K562 (cell line): Measurements from ENCODE around the gene KLHL22. TPM values are rescaled to one million over a fixed set of nuclear protein-coding genes. Genes with fewer than 3 reads are reported as not detected.

Experiments used
- CLOCK ChIP-seq: fragments of 250-450 bp; sonication (Bioruptor Pico); IDR thresholded peaks from 2 replicates; pipeline ENCODE4 v1.4.0; 2020; ENCODE audit warnings: mild to moderate bottlenecking, moderate library complexity, borderline replicate concordance
- E2F6 ChIP-seq, 2 experiments: IDR thresholded peaks; 2 replicates each; pipeline ENCODE4 v1.6.1; 2011; ENCODE audit warnings: borderline replicate concordance in 1 of 2, control low read depth in 1 of 2, low read depth in 1 of 2, low read length in 1 of 2, mild to moderate bottlenecking in 1 of 2, mixed read lengths in 1 of 2, moderate library complexity in 1 of 2; ENCODE audit not compliant: insufficient read depth in 1 of 2, insufficient read length in 1 of 2, poor library complexity in 1 of 2, severe bottlenecking in 1 of 2; ENCODE audit errors: extremely low read depth in 1 of 2
- HMBOX1 ChIP-seq: sonication (generic); IDR thresholded peaks from 2 replicates; pipeline ENCODE4 v1.6.1; 2016
- POLR3G ChIP-seq: IDR thresholded peaks from 2 replicates; pipeline ENCODE4 v1.6.1; 2011; ENCODE audit not compliant: insufficient read length, insufficient replicate concordance; ENCODE audit errors: extremely low read depth
- RAD21 ChIP-seq, 2 experiments: fragments of 250-450 bp in 1 of 2; fragments of 450-650 bp in 1 of 2; sonication (Bioruptor Pico) in 1 of 2; formaldehyde crosslinking in 1 of 2; IDR thresholded peaks in 1 of 2; conservative IDR thresholded peaks in 1 of 2; 2 replicates each; pipeline versions ENCODE4 v1.4.0 to v1.8.0; 2020 to 2022; ENCODE audit warnings: mild to moderate bottlenecking in 2 of 2, moderate library complexity in 1 of 2
- RAD51 ChIP-seq: fragments of 450-650 bp; IDR thresholded peaks from 2 replicates; pipeline ENCODE4 v1.7.1; 2016; ENCODE audit warnings: low read depth, mild to moderate bottlenecking, borderline replicate concordance
- RBFOX2 ChIP-seq: fragments of 200-400 bp; formaldehyde crosslinking; IDR thresholded peaks from 2 replicates; pipeline ENCODE4 v1.6.1; 2017; ENCODE audit warnings: low read depth, mild to moderate bottlenecking, low read length, moderate library complexity
- SAP30 ChIP-seq: fragments of 200-600 bp; sonication (generic); IDR thresholded peaks from 2 replicates; pipeline ENCODE4 v1.6.1; 2012; ENCODE audit warnings: borderline replicate concordance, low read depth, mild to moderate bottlenecking, moderate library complexity, low read length, control low read depth, inconsistent platforms; ENCODE audit not compliant: insufficient read depth, poor library complexity, severe bottlenecking
- SMARCA5 ChIP-seq: fragments of 450-650 bp; IDR thresholded peaks from 2 replicates; pipeline ENCODE4 v1.6.1; 2016
- THAP12 ChIP-seq: fragments of 250-450 bp; sonication (Bioruptor Pico); IDR thresholded peaks from 2 replicates; pipeline ENCODE4 v1.9.0; 2021; ENCODE audit warnings: mild to moderate bottlenecking, inconsistent platforms
- TSHZ1 ChIP-seq: fragments of 250-450 bp; sonication (Bioruptor Pico); IDR thresholded peaks from 2 replicates; pipeline ENCODE4 v1.4.0; 2020; ENCODE audit warnings: mild to moderate bottlenecking, moderate library complexity
- ZNF589 ChIP-seq: fragments of 200-800 bp; sonication (Bioruptor generic); IDR thresholded peaks from 2 replicates; pipeline ENCODE4 v1.6.1; 2016; ENCODE audit warnings: low read depth, missing genetic modification characterization, missing compliant biosample characterization
- polyA plus RNA-seq, 8 experiments: library from polyadenylated mRNA; depleted of rRNA in 4 of 8; stranded (reverse) in 5 of 8; unstranded in 3 of 8; fragments of >200 nt; fragmentation: Nextera tagmentation in 2 of 8; fragmentation: Illumina TruSeq in 1 of 8; extraction: Ambion mirVana in 2 of 8; extraction: Trizol in 1 of 8; gene quantifications; 2 replicates each; pipeline versions ENCODE4 v1.2.1 to v1.2.3, GENCODE V29; 2011 to 2014; ENCODE audit warnings: inconsistent platforms in 1 of 8, missing spikeins in 1 of 8
- total RNA-seq, 7 experiments: library from RNA; depleted of rRNA in 6 of 7; stranded (reverse); fragments of >200 nt in 6 of 7; fragmentation: Illumina TruSeq in 2 of 7; extraction: Trizol in 2 of 7; gene quantifications; 2 replicates each; pipeline versions ENCODE4 v1.2.1 to v1.2.3, GENCODE V29; 2011 to 2021; ENCODE audit warnings: low replicate concordance in 1 of 7

Gene KLHL22
- total and polyA plus RNA-seq, 9 of the 15 experiments (the other 6 are each of a cell fraction or from before 2014, with no cell fraction given): 1.3 to 25.6 (median 15.2) TPM

DNA sequence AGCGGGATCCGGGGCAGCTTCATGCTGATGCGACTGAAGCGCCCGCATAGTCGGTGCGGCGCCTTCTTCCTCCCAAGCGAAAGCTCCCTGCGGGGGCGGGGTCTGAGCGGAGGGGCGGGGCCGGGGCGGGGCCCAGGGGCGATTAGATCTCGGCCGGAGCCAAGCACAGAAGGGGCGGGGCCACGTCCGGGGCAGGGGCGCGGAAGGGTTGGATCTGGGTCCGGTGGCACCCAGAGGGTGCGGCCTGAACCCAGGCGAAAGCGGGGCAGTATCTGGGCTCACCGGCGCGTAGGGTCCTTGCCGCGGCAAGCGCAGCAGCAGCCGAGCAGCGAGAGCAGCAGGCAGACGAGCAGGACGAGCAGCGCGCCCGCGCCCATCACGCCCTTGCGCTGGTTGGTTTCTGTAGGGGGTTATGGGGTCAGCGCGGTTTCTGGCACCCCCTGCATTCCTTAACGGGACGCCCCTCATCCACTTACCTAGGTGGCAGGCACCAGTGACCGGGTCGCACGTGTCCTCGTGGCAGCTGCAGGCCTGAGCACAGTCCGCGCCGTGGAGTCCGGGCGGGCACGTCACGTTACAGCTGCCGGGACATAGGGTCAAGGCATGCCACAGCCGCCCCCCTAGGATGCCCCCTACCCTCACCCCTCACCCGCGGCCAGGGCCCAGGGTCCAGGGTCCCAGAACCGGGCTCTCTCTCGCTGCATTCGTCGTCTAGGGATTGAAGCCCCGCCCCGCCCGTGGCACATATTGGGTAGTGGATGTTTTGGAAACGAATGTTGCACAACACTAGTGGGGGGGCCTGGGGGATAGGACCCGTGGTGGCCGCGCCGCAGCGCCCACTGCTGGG, 66.1 kb downstream of the KLHL22 start (continued):
- no peak for TF ChIP-seq CLOCK (CRISPR knock-in tag)
- no peak for TF ChIP-seq HMBOX1
- peak; percentile 88 for TF ChIP-seq SAP30
- TF ChIP-seq POLR3G: no peak
- TF ChIP-seq E2F6 (IDR thresholded peaks at IDR 0.05; ENCODE audit: borderline replicate concordance in 1 of 2, extremely low read depth in 1 of 2, insufficient read depth in 1 of 2, insufficient read length in 1 of 2, low read depth in 1 of 2, low read length in 1 of 2, poor library complexity in 1 of 2, severe bottlenecking in 1 of 2): peak; percentile 82 to 86
- peak; percentile 92 for TF ChIP-seq THAP12 (CRISPR knock-in tag)
- TF ChIP-seq RAD51: no peak
- no peak for TF ChIP-seq ZNF589
- TF ChIP-seq SMARCA5: 0 out of 2 replicates have a peak, but pooled peaks have one; percentile 29
- peak; percentile 45 for TF ChIP-seq RBFOX2
- no peak for TF ChIP-seq TSHZ1 (CRISPR knock-in tag)
- peak in 1 of 2 experiments; percentile 13; a peak in 1 of 4 replicates for TF ChIP-seq RAD21 (CRISPR knock-in tag; conservative IDR thresholded peaks at IDR 0.05 in 1 of 2, IDR thresholded peaks at IDR 0.05 in 1 of 2)
